CD14-positive monocyte (primary cell): ENCODE measurements around the gene AMY2B. TPM values are rescaled to one million over a fixed set of nuclear protein-coding genes. Genes with fewer than 3 reads are reported as not detected.
"Not testable (repeated sequence)": the region's sequence is repeated elsewhere in the genome, so short reads cannot be mapped to it uniquely, and the experiment has no call there.

Source experiments
- DNase-seq, 3 donors: peaks; one replicate each; pipeline ENCODE4 v3.0.0-alpha.2; 2011 to 2022
- H2AFZ ChIP-seq: 2 replicates; pipeline ENCODE4 v1.6.0; 2012; ENCODE audit warnings: mild to moderate bottlenecking, low read depth, low read length, inconsistent platforms; ENCODE audit not compliant: insufficient read depth, poor library complexity, severe bottlenecking
- H3K27ac ChIP-seq, 2 donors: 1 replicate in 1 of 2; 2 replicates in 1 of 2; pipeline ENCODE4 v1.5.1; 2012 to 2013; ENCODE audit warnings: low read length in 2 of 2, control low read depth in 1 of 2, inconsistent platforms in 1 of 2, low read depth in 1 of 2, mild to moderate bottlenecking in 1 of 2
- H3K27me3 ChIP-seq, 2 donors: one replicate each; pipeline versions ENCODE4 v1.6.0 to v1.6.1; 2011 to 2013; ENCODE audit warnings: low read length in 2 of 2; ENCODE audit not compliant: control insufficient read depth in 2 of 2, insufficient read depth in 2 of 2
- H3K36me3 ChIP-seq, 2 donors: replicated peaks in 1 of 2; 1 replicate in 1 of 2; 2 replicates in 1 of 2; pipeline versions ENCODE4 v1.5.1 to v1.6.1; 2012 to 2013; ENCODE audit warnings: low read length in 2 of 2, control low read depth in 1 of 2, inconsistent platforms in 1 of 2, mild to moderate bottlenecking in 1 of 2; ENCODE audit not compliant: insufficient read depth in 2 of 2, control insufficient read depth in 1 of 2
- H3K4me1 ChIP-seq, 2 donors: 1 replicate in 1 of 2; 2 replicates in 1 of 2; pipeline versions ENCODE4 v1.5.1 to v1.6.1; 2012 to 2013; ENCODE audit warnings: low read length in 2 of 2, control low read depth in 1 of 2, inconsistent platforms in 1 of 2, mild to moderate bottlenecking in 1 of 2, moderate library complexity in 1 of 2; ENCODE audit not compliant: insufficient read depth in 2 of 2, control insufficient read depth in 1 of 2
- H3K4me2 ChIP-seq: replicated peaks from 2 replicates; pipeline ENCODE3; 2012; ENCODE audit warnings: low read length, moderate library complexity, mild to moderate bottlenecking; ENCODE audit not compliant: poor library complexity, severe bottlenecking; ENCODE audit errors: extremely low read depth
- H3K4me3 ChIP-seq, 3 experiments: fragments of 200-600 bp in 1 of 3; sonication (generic) in 1 of 3; replicated peaks in 1 of 3; 1 replicate in 2 of 3; 2 replicates in 1 of 3; pipeline ENCODE4 v1.5.1; 2011 to 2013; ENCODE audit warnings: low read length in 3 of 3, mild to moderate bottlenecking in 3 of 3, control low read depth in 2 of 3, low read depth in 2 of 3, inconsistent platforms in 1 of 3, moderate library complexity in 1 of 3
- H3K79me2 ChIP-seq: 2 replicates; pipeline ENCODE4 v1.6.0; 2012; ENCODE audit warnings: mild to moderate bottlenecking, control low read depth, inconsistent platforms, low read length, moderate library complexity; ENCODE audit not compliant: insufficient read depth
- H3K9ac ChIP-seq: 2 replicates; pipeline ENCODE4 v1.6.0; 2017; ENCODE audit warnings: low read length, mild to moderate bottlenecking; ENCODE audit not compliant: insufficient read depth, poor library complexity, severe bottlenecking
- H3K9me3 ChIP-seq, 2 donors: replicated peaks in 1 of 2; 1 replicate in 1 of 2; 2 replicates in 1 of 2; pipeline versions ENCODE4 v1.5.1 to v1.6.1; 2012 to 2013; ENCODE audit warnings: low read length in 2 of 2, control low read depth in 1 of 2; ENCODE audit not compliant: control insufficient read depth in 1 of 2, insufficient read depth in 1 of 2
- H4K20me1 ChIP-seq: 2 replicates; pipeline ENCODE4 v1.6.0; 2012; ENCODE audit warnings: mild to moderate bottlenecking, low read length, control low read depth, moderate library complexity; ENCODE audit not compliant: insufficient read depth
- H3K27ac Mint-ChIP-seq, 7 donors: one replicate each; pipeline ENCODE4 v1.8.0; 2020; ENCODE audit warnings: mild to moderate bottlenecking in 7 of 7, mixed read lengths in 7 of 7, moderate library complexity in 6 of 7, inconsistent platforms in 2 of 7
- H3K27me3 Mint-ChIP-seq, 3 donors: one replicate each; pipeline ENCODE4 v1.8.0; 2021 to 2022; ENCODE audit warnings: low read depth in 3 of 3, mild to moderate bottlenecking in 3 of 3, mixed read lengths in 3 of 3, moderate library complexity in 3 of 3, inconsistent platforms in 1 of 3
- H3K36me3 Mint-ChIP-seq, 2 donors: one replicate each; pipeline ENCODE4 v1.8.0; 2020; ENCODE audit warnings: mixed read lengths in 2 of 2, inconsistent platforms in 1 of 2, mild to moderate bottlenecking in 1 of 2
- H3K4me1 Mint-ChIP-seq: one replicate; pipeline ENCODE4 v1.8.0; 2020; ENCODE audit warnings: mild to moderate bottlenecking, mixed read lengths
- H3K4me3 Mint-ChIP-seq, 2 donors: one replicate each; pipeline ENCODE4 v1.8.0; 2020; ENCODE audit warnings: mild to moderate bottlenecking in 2 of 2, mixed read lengths in 2 of 2, moderate library complexity in 1 of 2
- H3K9me3 Mint-ChIP-seq, 7 donors: one replicate each; pipeline ENCODE4 v1.8.0; 2020 to 2022; ENCODE audit warnings: mixed read lengths in 7 of 7, mild to moderate bottlenecking in 6 of 7, moderate library complexity in 6 of 7, inconsistent platforms in 2 of 7
- CTCF ChIP-seq: fragments of 200-600 bp; IDR thresholded peaks from one replicate; pipeline ENCODE4 v1.8.0; 2022; ENCODE audit warnings: antibody characterized with exemption, mild to moderate bottlenecking
- WGBS: methylation state at CpG from one replicate; pipeline ENCODE4 v1.1.5; 2013; ENCODE audit warnings: missing lambda C conversion rate; ENCODE audit not compliant: insufficient coverage; 5-methylcytosine and 5-hydroxymethylcytosine counted together
- intact Hi-C, 2 donors: fragments of 100-400 bp; cut with micrococcal nuclease; formaldehyde crosslinking; loops; one replicate each; pipeline versions ENCODE4 v1.15.0 to v1.15.1; 2023
- polyA minus RNA-seq: library from RNA; depleted of rRNA, polyadenylated mRNA; stranded (reverse); fragments of >200 nt; gene quantifications from 2 replicates; pipeline ENCODE4 v1.2.3, GENCODE V29; 2012
- polyA plus RNA-seq, 3 donors: library from polyadenylated mRNA; depleted of rRNA in 1 of 3; unstranded in 2 of 3; stranded (reverse) in 1 of 3; fragments of 300-500 nt in 2 of 3; fragments of >200 nt in 1 of 3; fragmentation: Illumina TruSeq in 2 of 3; gene quantifications; 1 replicate in 2 of 3; 2 replicates in 1 of 3; pipeline ENCODE4 v1.2.3, GENCODE V29; 2012 to 2021
- total RNA-seq, 12 experiments: library from RNA in 1 of 12; stranded (reverse) in 1 of 12; fragments of 120-200 nt in 1 of 12; gene quantifications; one replicate each; pipeline ENCODE4 v1.2.4 and lab custom pipeline; 2013 to 2026; ENCODE audit warnings: mixed read lengths in 6 of 12, inconsistent platforms in 1 of 12

AMY2B gene
- 21.1 TPM for total RNA-seq (2013)
- 10 to 100 TPM in 1 of 3 donors, 1 to 10 TPM in 2; 1.9 to 31.1 (median 2.0) TPM for polyA plus RNA-seq
- 3.5 and 4.3 TPM in 2 replicates for polyA minus RNA-seq
- total RNA-seq (lab: John Stamatoyannopoulos, UW) = 2.7 to 15.2 (median 9.9) reads per million in 11 experiments

DNA sequence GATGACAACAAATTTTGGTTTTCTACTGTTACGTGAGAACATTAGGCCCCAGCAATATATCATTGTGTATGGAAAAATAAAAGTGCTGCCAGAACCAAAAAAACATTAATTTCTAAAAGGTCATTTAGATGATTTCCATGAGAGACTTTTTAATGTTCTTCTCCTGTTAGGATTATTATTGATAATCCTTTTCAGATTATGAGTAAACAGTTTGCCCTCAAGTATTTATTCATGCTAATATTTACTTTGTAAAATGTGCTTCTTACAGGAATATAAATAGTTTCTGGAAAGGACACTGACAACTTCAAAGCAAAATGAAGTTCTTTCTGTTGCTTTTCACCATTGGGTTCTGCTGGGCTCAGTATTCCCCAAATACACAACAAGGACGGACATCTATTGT is at the start of gene AMY2B:
TSS of gene AMY2B (plus strand) at position 301 of the 400 bp plus-strand sequence. CDS start at position 315, 14 bp downstream.
- H3K27me3 ChIP-seq, H3K4me1 Mint-ChIP-seq, H3K9ac ChIP-seq, H3K4me2 ChIP-seq, H3K4me3 Mint-ChIP-seq, H4K20me1 ChIP-seq, H3K79me2 ChIP-seq, H3K36me3 ChIP-seq, H3K4me3 ChIP-seq, intact Hi-C loops, H3K27ac ChIP-seq, DNase-seq, H3K27me3 Mint-ChIP-seq, H3K4me1 ChIP-seq, H2AFZ ChIP-seq: not testable (repeated sequence)
- Mint-ChIP-seq H3K36me3 (peaks cover 14 to 18% of the 10 kb centered on the region in 2 donors), H3K9me3 (peaks cover 6 to 11% (median 9%) of the 10 kb centered on the region in 7 donors), H3K27ac (peak within 1 kb of the TSS in 1 of 7 donors; percentile 55)
- peaks cover 8 to 14% of the 10 kb centered on the region in 2 donors for H3K9me3 ChIP-seq
- no CpG with 5 or more reads among the region's 2 CpGs for WGBS

GRCh38 chr1:103523346-103523745 is 48.0 kb upstream of the AMY2B start:
- H2AFZ ChIP-seq = no peak overlapping the region
- intact Hi-C loops = no loop called here
- peaks cover 6 to 7% of the 10 kb centered on the region in 2 donors for H3K36me3 Mint-ChIP-seq
- DNase-seq = no peak
- peaks cover 12 to 29% of the 10 kb centered on the region in 2 donors for H3K4me1 ChIP-seq
- H3K4me1 Mint-ChIP-seq = peaks cover 26% of the 10 kb centered on the region
- no peak overlapping the region for H3K4me2 ChIP-seq
- H3K27me3 Mint-ChIP-seq = peaks cover 0 to 3% (median 0%) of the 10 kb centered on the region in 3 donors
- no peak overlapping the region for H3K27ac ChIP-seq
- peaks cover 9% of the 10 kb centered on the region for H4K20me1 ChIP-seq
- no peak overlapping the region for H3K4me3 ChIP-seq
- no peak overlapping the region for H3K9ac ChIP-seq
- no peaks in the 10 kb centered on the region for H3K27me3 ChIP-seq
- peaks cover 0 to 4% of the 10 kb centered on the region in 2 donors for H3K36me3 ChIP-seq
- peaks cover 26% of the 10 kb centered on the region for H3K79me2 ChIP-seq
- H3K9me3 Mint-ChIP-seq = no peaks in the 10 kb centered on the region
- H3K9me3 ChIP-seq = no peaks in the 10 kb centered on the region
- no peak for TF ChIP-seq CTCF
- H3K4me3 Mint-ChIP-seq = no peak overlapping the region
- H3K27ac Mint-ChIP-seq = no peak overlapping the region
- 100% methylated on average over 1 of the region's 3 CpGs for whole genome bisulfite sequencing
